ENCODE measurements around the gene ZNF512B.
A peak's percentile ranks its signal among the peaks of the same experiment; 100 is the strongest.
"Not testable (repeated sequence)": the region's sequence is repeated elsewhere in the genome, so short reads cannot be mapped to it uniquely, and the experiment has no call there.

The ZNF512B gene

DNA sequence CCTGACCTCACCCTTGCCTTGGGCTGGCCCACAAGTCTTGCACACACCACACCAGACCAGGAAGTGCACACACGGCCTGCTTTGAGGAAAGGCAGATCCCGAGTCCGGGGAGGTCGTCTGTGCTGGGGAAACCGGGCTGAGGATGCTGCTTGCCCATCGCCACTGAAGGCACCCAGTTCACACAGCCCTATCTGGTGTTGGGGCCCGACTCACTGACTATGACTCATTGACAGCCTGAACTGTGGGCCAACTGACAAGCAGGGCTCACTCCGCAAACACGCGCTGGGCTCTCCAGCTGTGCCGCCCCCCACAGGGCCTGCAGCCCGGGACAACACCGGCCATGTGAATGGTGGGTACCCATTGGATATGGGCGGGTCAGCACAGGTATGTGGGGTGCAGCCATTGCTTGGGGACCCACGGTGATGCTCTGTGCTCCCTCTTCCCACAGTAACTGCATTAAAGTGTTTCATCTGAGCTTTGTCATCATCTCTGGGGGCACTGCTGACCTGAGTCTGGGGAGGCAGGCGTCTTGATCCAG lies 8.1 kb upstream of the ZNF512B start:
- peaks cover 8% of the 10 kb centered on the region for H4K20me1 ChIP-seq (ENCODE audit: insufficient read depth, low read length, poor library complexity, severe bottlenecking)
- no peaks in the 10 kb centered on the region for H3K36me3 ChIP-seq (ENCODE audit: insufficient read depth, low read length)
- H3K4me2 ChIP-seq (ENCODE audit: low read depth, low read length, poor library complexity, severe bottlenecking) = peak overlapping the region; percentile 92
- peaks cover 25% of the 10 kb centered on the region for H3K79me2 ChIP-seq (ENCODE audit: insufficient read depth, low read length)
- no peak overlapping the region for H2AFZ ChIP-seq (ENCODE audit: low read length)
- H3K9me2 ChIP-seq (replicated peaks; ENCODE audit: low read depth, low read length) = no peaks in the 10 kb centered on the region
- no peaks in the 10 kb centered on the region for H3K27me3 ChIP-seq (ENCODE audit: insufficient read depth, low read length, poor library complexity, severe bottlenecking)
- peaks cover 39% of the 10 kb centered on the region for H3K4me1 ChIP-seq (ENCODE audit: insufficient read depth, low read length, poor library complexity, severe bottlenecking)
- 0 out of 2 replicates have a peak, but pooled peaks cover 7% of the 10 kb centered on the region for H3F3A ChIP-seq (ENCODE audit: low read depth)
- H3K9me3 ChIP-seq (ENCODE audit: insufficient read depth, low read depth, low read length) = no peaks in the 10 kb centered on the region
- peak overlapping the region; percentile 90 for H3K4me3 ChIP-seq (ENCODE audit: low read length, poor library complexity, severe bottlenecking)
- TF ChIP-seq EZH2phosphoT487 (IDR thresholded peaks at IDR 0.05; ENCODE audit: borderline replicate concordance) = no peak
- TF ChIP-seq, protein P1, sequence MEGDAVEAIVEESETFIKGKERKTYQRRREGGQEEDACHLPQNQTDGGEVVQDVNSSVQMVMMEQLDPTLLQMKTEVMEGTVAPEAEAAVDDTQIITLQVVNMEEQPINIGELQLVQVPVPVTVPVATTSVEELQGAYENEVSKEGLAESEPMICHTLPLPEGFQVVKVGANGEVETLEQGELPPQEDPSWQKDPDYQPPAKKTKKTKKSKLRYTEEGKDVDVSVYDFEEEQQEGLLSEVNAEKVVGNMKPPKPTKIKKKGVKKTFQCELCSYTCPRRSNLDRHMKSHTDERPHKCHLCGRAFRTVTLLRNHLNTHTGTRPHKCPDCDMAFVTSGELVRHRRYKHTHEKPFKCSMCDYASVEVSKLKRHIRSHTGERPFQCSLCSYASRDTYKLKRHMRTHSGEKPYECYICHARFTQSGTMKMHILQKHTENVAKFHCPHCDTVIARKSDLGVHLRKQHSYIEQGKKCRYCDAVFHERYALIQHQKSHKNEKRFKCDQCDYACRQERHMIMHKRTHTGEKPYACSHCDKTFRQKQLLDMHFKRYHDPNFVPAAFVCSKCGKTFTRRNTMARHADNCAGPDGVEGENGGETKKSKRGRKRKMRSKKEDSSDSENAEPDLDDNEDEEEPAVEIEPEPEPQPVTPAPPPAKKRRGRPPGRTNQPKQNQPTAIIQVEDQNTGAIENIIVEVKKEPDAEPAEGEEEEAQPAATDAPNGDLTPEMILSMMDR (conservative IDR thresholded peaks at IDR 0.05; ENCODE audit: low read length) = no peak
- H3K9ac ChIP-seq (ENCODE audit: low read depth, low read length, poor library complexity, severe bottlenecking) = peak overlapping the region; percentile 88

DNA sequence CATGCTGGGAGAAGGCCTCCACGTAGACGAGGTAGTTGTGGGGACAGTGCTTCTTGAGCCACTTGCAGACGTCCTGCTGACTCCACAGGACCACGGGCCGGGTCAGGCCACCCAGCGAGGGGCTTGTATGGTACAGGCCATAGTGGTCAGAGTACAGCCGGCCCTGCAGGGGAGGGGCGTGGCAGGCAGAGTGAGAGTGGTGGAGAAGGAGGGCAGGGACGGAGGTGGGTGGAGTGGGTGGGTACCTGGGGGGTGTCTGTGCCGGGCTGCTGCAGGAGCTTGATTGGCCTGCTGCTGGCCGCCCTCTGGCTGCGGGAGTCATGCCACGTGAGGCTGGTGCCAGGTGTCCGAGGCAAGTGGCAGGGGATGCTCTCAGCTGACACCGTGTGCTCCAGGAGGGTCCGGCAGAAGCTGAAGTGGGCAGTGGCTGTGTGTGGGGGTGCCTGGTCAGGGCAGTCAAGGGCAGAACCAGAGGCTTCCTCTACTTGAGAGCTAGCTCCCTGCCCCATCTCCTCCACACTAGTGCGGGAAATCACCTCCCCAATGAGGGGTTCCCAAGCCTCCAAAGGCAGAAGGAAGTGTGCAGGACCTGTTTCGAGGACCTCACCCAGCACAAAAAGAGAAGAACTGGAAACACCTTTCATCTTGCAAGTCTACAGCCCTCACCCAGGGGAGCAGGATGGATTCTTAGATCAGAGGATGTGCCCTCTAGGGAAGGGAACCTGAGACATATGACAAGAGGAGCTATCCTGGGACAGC lies 7.4 kb upstream of the ZNF512B start:
- H3K9ac ChIP-seq (ENCODE audit: low read depth, low read length, poor library complexity, severe bottlenecking) = no peak overlapping the region
- H3K36me3 ChIP-seq (ENCODE audit: insufficient read depth, low read length) = no peaks in the 10 kb centered on the region
- no peaks in the 10 kb centered on the region for H3K9me2 ChIP-seq (replicated peaks; ENCODE audit: low read depth, low read length)
- H3K27me3 ChIP-seq (ENCODE audit: insufficient read depth, low read length, poor library complexity, severe bottlenecking) = no peaks in the 10 kb centered on the region
- H4K20me1 ChIP-seq (ENCODE audit: insufficient read depth, low read length, poor library complexity, severe bottlenecking) = peaks cover 4% of the 10 kb centered on the region
- H3K4me3 ChIP-seq (ENCODE audit: low read length, poor library complexity, severe bottlenecking) = peak overlapping the region; percentile 90
- TF ChIP-seq, protein P1 (conservative IDR thresholded peaks at IDR 0.05; ENCODE audit: low read length) = no peak
- TF ChIP-seq EZH2phosphoT487 (IDR thresholded peaks at IDR 0.05; ENCODE audit: borderline replicate concordance) = no peak
- peaks cover 18% of the 10 kb centered on the region for H3K79me2 ChIP-seq (ENCODE audit: insufficient read depth, low read length)
- H3K4me1 ChIP-seq (ENCODE audit: insufficient read depth, low read length, poor library complexity, severe bottlenecking) = peaks cover 33% of the 10 kb centered on the region
- 0 out of 2 replicates have a peak, but pooled peaks cover 7% of the 10 kb centered on the region for H3F3A ChIP-seq (ENCODE audit: low read depth)
- no peaks in the 10 kb centered on the region for H3K9me3 ChIP-seq (ENCODE audit: insufficient read depth, low read depth, low read length)
- no peak overlapping the region for H2AFZ ChIP-seq (ENCODE audit: low read length)
- peak overlapping the region; percentile 92 for H3K4me2 ChIP-seq (ENCODE audit: low read depth, low read length, poor library complexity, severe bottlenecking)

DNA sequence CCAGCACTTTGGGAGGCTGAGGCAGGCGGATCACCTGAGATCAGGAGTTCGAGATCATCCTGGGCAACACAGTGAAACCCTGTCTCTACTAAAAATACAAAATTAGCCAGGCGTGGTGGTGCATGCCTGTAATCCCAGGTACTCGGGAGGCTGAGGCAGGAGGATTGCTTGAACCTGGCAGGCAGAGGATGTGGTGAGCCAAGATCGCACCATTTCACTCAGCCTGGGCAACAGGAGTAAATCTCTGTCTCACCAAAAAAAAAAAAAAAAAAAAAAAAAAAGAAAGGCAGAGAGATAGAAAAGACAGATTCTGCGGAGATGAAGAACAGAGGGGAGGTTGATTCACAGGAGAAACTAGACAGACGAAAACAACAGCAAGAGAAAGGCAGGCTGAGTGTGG lies 6.8 kb upstream of the ZNF512B start:
- H4K20me1 ChIP-seq (ENCODE audit: insufficient read depth, low read length, poor library complexity, severe bottlenecking); H3K36me3 ChIP-seq (ENCODE audit: insufficient read depth, low read length); H3K27me3 ChIP-seq (ENCODE audit: insufficient read depth, low read length, poor library complexity, severe bottlenecking); H3K9me3 ChIP-seq (ENCODE audit: insufficient read depth, low read depth, low read length); H3K9me2 ChIP-seq (replicated peaks; ENCODE audit: low read depth, low read length); H3K9ac ChIP-seq (ENCODE audit: low read depth, low read length, poor library complexity, severe bottlenecking); H3K4me3 ChIP-seq (ENCODE audit: low read length, poor library complexity, severe bottlenecking); H2AFZ ChIP-seq (ENCODE audit: low read length); H3K4me2 ChIP-seq (ENCODE audit: low read depth, low read length, poor library complexity, severe bottlenecking); H3F3A ChIP-seq (ENCODE audit: low read depth): not testable (repeated sequence)
- Histone ChIP-seq H3K79me2 (ENCODE audit: insufficient read depth, low read length) (peaks cover 12% of the 10 kb centered on the region; the same call in 1 of the 2 replicates), H3K4me1 (ENCODE audit: insufficient read depth, low read length, poor library complexity, severe bottlenecking) (peaks cover 30% of the 10 kb centered on the region)

Data from Loucy (cell line).